Suppressor macrophage (primary cell): ENCODE measurements around the gene ALAD.

ENCODE experiments used
- DNase-seq, 4 experiments: peaks; one replicate each; pipeline ENCODE4 v3.0.0-alpha.2; 2020 to 2022

Gene ALAD

GRCh38 chr9:113345671-113346070, 55.4 kb downstream of the ALAD start:
- no peak for DNase-seq

GRCh38 chr9:113345190-113345589, 55.9 kb downstream of the ALAD start:
- DNase-seq = no peak

GRCh38 chr9:113343732-113344231, 57.3 kb downstream of the ALAD start:
- peak; percentile 57 to 84 (median 68) for DNase-seq

GRCh38 chr9:113341712-113342410, 59.2 kb downstream of the ALAD start:
- peak in 1 of 4 experiments; percentile 8 for DNase-seq

GRCh38 chr9:113340011-113340699, 60.9 kb downstream of the ALAD start, which contains the start of gene WDR31:
Gene WDR31, minus strand, starts transcription at chr9:113340275. Its CDS starts 8,253 bp downstream, at chr9:113332022.
- DNase-seq = peak; percentile 90 to 94 (median 92)

GRCh38 chr9:113337714-113338113, 63.4 kb downstream of the ALAD start:
- DNase-seq = no peak
